Measurements from ENCODE around the gene FAM237B.

The FAM237B gene

GRCh38 chr7:90290244-90291113 lies 30.6 kb downstream of the FAM237B start:
- DNase-seq, result no peak

DNA sequence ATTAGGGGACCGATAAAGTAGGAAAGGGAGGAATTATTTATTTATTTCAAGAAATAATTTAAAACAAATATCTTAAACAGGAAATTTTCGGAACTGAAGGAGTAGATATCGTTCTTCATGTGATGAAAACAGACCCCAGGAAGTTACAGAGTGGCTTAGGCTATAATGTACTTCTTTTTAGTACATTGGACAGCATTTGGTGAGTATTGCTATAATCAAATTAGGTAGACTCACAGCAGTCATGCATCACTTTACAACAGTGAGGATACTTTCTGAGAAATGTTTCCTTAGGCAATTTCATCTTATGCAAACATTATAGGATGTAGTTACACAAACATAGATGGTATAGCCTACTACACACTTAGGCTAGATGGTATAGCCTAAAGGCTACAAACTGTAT lies 33.0 kb downstream of the FAM237B start:
- DNase-seq, result no peak

GRCh38 chr7:90276033-90276728 lies 44.9 kb downstream of the FAM237B start:
- DNase-seq, result no peak

- DNase-seq, result no peak
Measured at GRCh38 chr7:90274161-90274560, 46.9 kb downstream of the FAM237B start.

GRCh38 chr7:90272242-90272641 lies 48.9 kb downstream of the FAM237B start:
- DNase-seq, result no peak

GRCh38 chr7:90271753-90272152 lies 49.4 kb downstream of the FAM237B start:
- DNase-seq, result no peak

DNA sequence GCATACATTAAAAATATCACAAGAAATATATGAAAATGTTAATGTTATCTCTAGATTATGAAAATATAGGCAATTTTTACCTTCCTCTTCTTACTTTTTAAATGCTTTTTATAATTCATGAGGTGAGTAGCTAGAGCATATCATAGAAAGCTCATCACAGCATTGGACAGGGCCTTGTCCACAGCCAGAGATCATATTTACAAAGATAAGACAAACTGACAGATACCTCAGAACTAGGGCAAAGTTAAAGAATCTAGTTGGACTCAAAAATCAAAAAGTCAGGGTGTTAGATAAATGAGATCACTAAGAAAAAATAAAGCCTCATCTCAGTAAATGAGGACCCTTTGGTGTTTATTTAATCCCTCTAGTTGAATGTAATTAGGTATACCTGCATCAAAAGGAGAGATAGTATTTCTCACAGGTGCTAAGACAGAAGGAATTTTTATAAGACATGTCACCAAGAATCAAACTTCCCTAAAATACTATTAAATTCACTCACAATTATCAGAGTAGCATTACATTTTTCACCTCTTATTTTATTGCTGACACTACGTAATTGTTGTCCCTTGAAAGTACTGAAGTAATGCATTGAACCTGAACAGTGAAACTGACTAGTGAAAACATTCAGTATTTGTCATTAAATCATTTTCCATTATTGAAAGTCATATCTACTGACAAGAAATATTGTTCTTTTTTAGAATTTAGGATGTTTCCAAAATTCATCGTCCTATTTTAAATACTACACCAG lies 50.5 kb downstream of the FAM237B start:
- DNase-seq, result no peak

DNA sequence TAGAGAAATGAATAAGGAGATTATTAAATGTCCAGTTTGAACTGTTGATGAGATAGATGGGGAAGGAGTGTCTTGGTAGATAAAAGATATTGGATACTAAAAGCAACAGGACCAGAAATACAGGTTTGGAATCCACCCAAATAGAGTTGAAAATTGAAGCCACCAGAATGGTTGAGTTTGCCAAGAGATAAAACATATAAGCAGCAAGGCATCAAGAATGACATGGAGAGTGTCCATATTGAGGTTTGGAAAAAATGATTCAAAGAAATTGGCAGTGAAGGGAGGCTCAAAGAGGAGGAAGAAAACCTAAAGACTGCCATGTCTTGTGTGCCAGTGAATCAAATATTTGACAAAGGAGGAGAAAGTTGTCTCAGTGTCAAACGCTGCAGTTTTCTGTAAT lies 51.9 kb downstream of the FAM237B start:
- DNase-seq, result no peak

DNA sequence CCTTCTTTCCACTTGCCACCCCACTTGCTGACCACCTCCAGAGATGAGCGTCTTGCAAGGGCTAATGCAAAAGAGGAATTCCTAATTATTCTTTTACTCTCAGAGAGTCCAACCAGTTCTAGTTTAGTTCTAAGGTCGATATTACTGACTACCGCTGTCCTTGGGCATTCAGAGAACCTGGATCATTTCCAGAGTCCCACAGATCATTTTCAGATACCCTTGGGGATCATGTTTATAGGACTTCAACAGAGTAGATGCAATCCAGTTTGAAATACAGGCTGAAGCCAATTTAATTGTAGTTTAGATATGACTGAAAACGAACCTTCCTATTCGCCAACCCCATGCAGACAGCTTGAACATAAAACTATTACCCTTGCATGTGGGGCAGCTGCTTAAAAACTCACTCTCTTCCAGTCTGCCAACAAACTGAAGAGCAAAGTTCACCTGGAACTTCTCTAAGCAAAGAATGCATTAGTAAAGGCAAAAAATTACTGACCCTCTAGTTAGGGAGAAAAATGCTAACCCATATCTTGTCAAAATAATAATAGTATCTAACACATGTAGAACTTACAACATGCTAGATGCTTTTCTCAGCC lies 53.7 kb downstream of the FAM237B start:
- no peak for DNase-seq

- no peak for DNase-seq
Measured at GRCh38 chr7:90266808-90267207, 54.3 kb downstream of the FAM237B start.
